ACHN (cell line): ENCODE measurements around the gene NINL.
"Not testable (repeated sequence)": the region's sequence is repeated elsewhere in the genome, so short reads cannot be mapped to it uniquely, and the experiment has no call there.

Experiments
- DNase-seq: peaks from one replicate; pipeline ENCODE4 v3.0.0-alpha.2; 2015
- in situ Hi-C: cut with HindIII; loops from 2 replicates; pipeline ENCODE4 v1.10.0; 2017; ENCODE audit warnings: low sequenced_read_pairs, low pct_ligation_motif_present, low pct_unique_long_range_greater_than_20kb

Gene NINL

DNA sequence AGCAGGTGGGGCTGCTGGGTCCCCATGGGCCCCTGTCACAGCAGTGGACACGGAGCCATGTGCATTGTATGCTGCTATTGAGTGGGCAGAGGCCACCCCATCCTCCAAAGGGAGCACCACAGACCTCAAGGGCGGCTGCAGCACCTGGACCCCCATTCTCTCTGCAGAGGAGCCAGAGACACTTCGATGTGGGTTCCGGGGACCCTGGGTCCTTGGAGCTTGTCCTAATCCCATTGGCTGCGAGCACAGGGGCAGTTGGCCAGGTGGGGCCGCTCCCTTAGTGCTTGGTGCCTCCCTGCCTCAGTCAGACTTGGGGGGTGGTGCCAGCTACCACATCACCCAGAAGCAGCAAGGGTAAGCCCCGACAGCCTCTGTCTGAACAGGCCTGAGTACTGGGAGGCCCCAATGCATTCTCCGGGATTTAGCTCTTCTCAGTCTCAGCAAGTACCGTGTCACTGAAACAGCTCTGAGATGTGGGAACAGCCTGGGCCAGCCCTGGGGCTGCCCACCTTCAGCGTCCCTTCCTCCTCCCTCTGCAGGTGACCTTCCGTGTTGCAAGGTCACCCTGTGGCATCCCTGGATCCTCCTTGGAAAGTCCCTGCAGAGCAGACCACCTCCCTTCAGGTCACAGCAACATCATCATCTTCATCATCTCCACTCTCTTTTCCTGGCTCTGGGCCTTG, 104.0 kb downstream of the NINL start:
- in situ Hi-C loops, result no loop called here
- no peak for DNase-seq

- no peak for DNase-seq
- in situ Hi-C loops, result no loop called here
Measured at GRCh38 chr20:25480797-25481196, 104.5 kb downstream of the NINL start.

- in situ Hi-C loops, result no loop called here
- DNase-seq, result no peak
Measured at GRCh38 chr20:25480156-25480555, 105.2 kb downstream of the NINL start.

GRCh38 chr20:25479638-25480037, 105.7 kb downstream of the NINL start:
- in situ Hi-C loops, result no loop called here
- no peak for DNase-seq

DNA sequence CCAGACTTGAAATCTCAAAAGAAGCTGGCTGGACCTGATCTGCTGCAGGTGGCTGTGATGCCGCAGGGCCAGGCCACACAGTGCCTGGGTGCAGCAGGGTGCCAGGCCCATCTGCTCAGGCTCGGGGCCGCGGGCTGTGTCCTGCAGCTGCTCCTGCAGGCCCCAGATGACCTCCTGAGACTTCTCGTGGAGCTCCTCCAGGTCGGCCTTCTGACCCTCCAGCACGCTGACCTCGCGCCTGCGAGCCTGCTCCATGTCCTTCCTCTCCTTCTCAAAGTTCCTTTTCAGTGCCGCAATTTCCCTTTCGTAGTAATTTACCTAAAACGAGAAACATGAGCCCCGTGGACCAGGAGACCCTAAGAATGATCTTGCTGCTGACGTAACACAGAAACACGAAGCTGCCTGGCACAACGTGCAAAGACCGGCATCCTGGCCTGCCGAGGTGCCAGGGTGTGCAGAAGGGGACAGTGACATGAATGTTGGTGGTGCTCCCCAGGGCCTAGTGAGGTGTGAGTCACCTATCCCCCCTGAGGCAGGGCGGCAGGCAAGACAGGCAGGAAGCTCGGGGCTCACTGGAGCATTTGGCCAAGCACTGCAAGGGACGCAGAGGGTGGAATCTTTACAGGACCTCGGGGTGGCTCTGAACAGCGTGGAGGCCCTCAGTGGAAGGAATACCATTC, 106.3 kb downstream of the NINL start:
- DNase-seq, result no peak
- in situ Hi-C loops, result no loop called here

GRCh38 chr20:25477014-25477882, 108.1 kb downstream of the NINL start:
- no peak for DNase-seq
- in situ Hi-C loops, result no loop called here

DNA sequence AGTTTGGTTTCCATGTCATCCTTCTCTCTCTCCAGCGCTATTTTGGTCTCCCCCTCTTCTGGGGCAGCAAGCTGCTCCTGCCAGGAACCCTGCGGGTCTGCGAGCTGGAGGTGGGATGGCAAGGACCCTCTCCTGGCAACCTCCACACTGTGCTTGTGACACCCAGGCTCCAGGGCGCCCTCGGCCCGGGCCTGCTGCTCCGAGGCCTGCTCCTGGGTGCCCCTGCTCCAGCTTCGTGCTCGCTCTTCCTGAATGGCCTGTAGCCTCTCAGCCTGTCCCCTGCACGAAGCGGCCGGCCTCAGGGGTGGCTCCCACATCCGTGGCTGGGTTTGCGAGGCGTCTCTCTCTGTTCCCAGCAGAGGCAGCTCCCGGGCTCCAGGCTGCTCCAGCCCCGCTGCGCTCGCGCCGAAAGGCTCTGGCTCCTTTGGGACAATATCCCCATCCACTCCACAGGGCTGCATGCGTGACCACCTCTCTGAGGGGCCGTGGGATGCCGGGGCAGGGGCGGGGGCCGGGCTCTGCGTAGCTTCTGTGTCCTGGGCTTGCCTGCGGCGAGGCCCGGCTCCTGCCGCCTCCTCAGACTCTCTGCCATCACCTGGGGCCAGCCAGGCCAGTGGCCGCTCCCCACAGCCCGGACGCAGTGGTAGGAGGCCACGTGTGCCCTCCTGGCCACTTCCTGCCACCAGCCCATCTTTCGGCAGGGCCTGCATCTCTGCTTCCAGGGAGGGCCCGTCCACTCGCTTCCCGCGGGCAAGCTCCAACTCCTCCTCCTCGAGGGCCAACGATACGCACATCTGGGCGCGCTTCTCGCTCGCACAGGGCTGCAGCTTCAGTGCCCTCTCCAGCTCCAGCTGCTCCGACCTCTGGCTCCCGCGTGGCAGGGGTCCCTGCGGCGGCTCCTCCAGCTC, 109.0 kb downstream of the NINL start:
- no peak for DNase-seq
- in situ Hi-C loops, result no loop called here

DNA sequence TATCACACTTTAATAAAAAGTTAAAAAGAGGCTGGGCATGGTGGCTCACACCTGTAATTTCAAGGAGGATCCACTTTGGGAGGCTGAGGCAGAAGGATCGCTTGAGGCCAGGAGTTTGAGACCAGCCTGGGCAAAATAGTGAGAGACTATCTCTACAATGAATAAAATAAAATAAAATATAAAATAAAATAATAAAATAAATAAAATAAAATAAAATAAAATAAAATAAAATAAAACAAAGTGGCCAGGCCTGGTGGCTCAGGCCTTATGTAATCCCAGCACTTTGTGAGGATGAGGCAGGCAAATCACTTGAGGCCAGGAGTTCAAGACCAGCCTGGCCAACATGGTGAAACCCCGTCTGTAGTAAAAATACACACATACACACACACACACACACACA, 112.0 kb downstream of the NINL start:
- DNase-seq, in situ Hi-C loops: not testable (repeated sequence)

DNA sequence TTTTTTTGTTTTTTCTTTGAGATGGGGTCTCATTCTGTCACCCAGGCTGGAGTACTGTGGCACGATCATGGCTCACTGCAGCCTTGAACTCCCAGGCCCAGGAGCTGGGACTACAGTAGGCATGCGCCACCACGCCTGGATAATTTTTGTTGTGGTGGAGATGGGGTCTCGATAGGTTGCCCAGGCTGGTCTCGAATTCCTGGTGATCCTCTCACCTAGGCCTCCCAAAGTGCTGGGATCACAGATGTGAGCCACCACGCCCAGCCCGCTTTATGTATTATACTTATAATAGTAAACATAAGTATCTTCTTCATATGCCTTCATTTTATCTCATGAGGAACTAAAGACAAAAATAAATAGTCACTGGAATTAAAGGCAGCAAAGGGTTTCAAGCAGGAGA, 114.3 kb downstream of the NINL start:
- DNase-seq, result no peak
- in situ Hi-C loops, result no loop called here

DNA sequence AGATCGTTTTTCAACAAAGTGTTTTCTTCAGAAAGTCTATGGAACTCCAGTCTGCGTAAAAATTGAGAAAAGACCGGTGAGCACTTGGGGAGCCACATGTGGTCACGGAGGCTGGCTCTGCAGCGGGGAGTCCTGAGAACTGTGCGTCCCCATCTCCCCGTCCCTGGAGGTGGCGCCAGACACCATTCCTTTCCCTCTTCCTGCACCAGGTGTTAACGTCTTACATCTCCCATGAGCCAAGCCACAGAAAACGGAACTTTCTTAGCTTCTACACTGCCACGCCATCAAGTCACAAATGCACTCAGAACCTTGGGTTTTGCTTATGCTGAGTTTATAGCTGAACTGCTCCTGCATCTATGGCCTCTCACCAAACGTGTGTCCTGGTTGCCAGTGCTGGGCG, 115.3 kb downstream of the NINL start:
- peak; percentile 33 for DNase-seq
- in situ Hi-C loops, result no loop called here

DNA sequence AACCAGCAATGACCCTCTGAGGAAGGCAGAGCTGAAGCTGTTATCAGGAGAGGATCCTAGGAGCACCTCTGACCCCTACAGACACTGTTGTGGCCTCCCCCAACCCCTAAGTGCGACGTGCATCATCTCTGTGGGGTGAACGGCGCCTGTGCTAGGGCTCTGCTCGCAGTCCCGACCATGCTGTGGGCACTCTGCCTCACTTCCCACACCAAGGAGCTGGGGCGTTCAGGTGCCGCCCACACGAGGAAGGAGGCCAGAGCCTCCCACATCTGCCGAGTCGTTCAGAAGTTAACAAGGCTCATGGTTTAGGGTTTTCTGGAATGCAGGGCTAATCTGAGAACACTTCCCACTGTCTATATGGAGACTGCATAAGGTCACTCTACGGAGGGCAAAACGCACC, 115.8 kb downstream of the NINL start:
- in situ Hi-C loops, result no loop called here
- no peak for DNase-seq

GRCh38 chr20:25468126-25469075, 116.9 kb downstream of the NINL start:
- no peak for DNase-seq
- in situ Hi-C loops, result no loop called here

DNA sequence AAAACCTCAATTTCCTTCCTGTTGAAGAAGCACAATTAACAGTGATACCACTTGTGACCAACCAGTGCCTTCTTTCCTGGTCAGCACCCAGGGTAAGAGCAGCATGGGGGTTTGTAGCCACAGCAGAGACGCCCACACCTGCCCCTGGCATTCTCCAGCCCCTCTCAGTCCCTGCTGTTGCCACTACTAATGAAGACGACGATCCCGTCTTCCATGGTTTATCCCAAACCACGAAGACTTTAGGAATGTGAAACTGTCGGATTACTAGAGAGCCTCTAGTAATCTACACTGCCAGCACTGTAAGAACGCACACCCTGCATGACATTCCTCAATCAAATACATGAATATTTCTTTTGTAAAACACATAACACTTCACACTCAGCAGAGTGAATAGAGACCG, 117.9 kb downstream of the NINL start:
- no peak for DNase-seq
- in situ Hi-C loops, result no loop called here

GRCh38 chr20:25466846-25467245, 118.5 kb downstream of the NINL start:
- in situ Hi-C loops, result no loop called here
- DNase-seq, result no peak

DNA sequence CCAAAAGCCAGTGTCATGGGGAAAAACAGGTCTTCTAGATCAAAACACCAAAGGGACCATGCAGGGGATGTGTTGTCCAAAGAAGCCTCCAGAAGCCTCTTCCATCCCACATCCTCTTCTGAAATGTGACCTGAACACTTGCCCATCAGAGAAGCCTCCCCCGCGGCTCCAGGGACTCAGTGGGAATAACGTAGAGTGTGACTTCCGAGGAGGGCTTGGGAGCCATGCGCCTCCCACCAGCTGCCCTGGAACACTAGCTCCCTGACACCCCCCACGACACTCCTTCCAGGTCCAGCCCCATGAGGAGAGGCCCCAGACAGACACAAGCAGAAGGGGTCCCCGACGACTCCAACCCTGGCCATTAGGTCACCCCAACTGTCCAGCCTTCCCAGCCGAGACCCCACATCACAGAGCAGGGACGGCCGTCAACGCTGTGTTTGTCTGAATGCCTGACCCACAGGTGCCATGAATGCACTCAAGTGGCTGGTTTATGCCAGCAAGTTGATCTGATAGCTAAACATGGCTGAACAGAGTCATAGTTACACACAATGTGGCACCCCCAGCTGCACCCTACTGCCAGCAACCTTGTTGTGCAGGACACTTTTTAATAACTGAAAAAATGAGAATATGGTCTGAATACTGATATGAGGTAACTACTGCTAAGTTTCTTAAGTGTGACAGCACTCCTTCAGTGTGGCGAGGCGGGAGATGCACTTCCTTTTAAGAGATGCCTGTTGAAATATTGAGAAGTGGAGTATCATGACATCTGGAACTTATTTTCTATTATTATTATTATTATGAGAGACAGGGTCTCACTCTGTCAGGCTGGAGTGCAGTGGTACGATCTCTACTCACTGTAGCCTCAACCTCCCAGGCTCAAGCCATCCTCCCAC, 119.8 kb downstream of the NINL start:
- in situ Hi-C loops, result no loop called here
- DNase-seq, result no peak

DNA sequence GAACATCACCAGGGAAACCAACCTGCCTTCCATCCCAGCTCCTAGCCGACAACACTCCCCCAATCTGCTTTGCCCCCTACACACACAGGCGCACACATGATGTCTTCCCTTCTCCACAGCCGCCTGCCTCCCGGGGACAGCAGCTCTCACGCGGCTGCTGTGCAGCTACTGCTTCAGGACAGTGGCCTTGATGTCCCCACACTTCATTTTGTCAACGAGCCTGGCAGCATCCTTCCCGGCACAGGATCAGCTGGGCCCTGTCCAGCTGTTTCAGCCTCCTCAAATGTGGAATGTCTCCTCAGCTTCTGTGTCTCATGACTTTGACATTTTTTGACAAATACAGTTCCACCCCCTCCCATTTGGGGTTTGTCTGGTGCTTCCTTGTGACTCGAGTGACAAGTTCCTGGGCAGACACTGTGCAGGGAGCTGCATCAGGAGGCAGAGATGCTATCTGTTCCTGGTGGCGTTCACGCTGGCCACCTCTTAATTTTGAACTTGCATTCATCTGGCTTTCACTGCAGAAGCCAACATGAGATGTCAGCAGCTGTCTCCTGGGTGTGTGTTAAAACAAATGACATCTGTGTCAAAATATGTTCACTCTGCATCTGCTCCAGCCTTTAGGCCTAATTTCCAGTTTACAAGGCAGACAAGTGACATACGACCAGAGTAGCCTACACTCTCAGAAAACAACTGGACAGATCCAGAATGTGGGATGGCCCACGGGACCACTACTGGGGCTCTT, 120.7 kb downstream of the NINL start:
- in situ Hi-C loops, result no loop called here
- DNase-seq, result no peak
